HepG2 (cell line): Measurements from ENCODE around the gene GLRB. TPM values are rescaled to one million over a fixed set of nuclear protein-coding genes. Genes with fewer than 3 reads are reported as not detected.

Experiments
- ATAC-seq: fragments of 200-7000 bp; cut with Tn5 transposase; 3 replicates; pipeline ENCODE4 v1.9.1; 2020; ENCODE audit warnings: mild to moderate bottlenecking, moderate library complexity
- BruUV-seq: library from RNA; stranded (reverse); fragments of 400-500 nt; replicated peaks from 2 replicates; lab custom pipeline; 2021; lab: Mats Ljungman, UMichigan
- CTCF ChIA-PET: fragments of 300-600 bp; formaldehyde crosslinking; extraction: SDS; loops from one replicate; lab custom pipeline; 2021; ENCODE audit warnings: low total read pairs, inconsistent platforms, low intra/inter-chr PET ratio; lab: Yijun Ruan, JAX
- POLR2A ChIA-PET: fragments of 350-600 bp; sonication (Branson Sonifier 250); formaldehyde crosslinking; loops from one replicate; lab custom pipeline; 2020; ENCODE audit warnings: antibody characterized with exemption, inconsistent platforms; lab: Yijun Ruan, JAX
- DNase-seq: peaks from one replicate; pipeline ENCODE4 v3.0.0-alpha.2; 2015; ENCODE audit warnings: low spot score
- FAIRE-seq: peaks from 3 replicates; lab custom pipeline; 2011; peaks lifted over from hg19 to GRCh38; lab: Jason Lieb, UNC
- H2AFZ ChIP-seq: one replicate; pipeline ENCODE4 v1.6.1; 2011; ENCODE audit warnings: low read length, inconsistent platforms
- H3K27ac ChIP-seq: fragments of 300-600 bp; 3 replicates; pipeline ENCODE4 v1.8.0; 2011; ENCODE audit warnings: mixed run types, mild to moderate bottlenecking, mixed read lengths, low read length, inconsistent platforms; ENCODE audit not compliant: insufficient read depth; ENCODE audit errors: extremely low read length
- H3K27me3 ChIP-seq, 2 experiments: fragments of 200-600 bp in 1 of 2; 2 replicates in 1 of 2; 3 replicates in 1 of 2; pipeline versions ENCODE4 v1.6.0 to v1.8.0; 2011; ENCODE audit warnings: low read length in 2 of 2, mild to moderate bottlenecking in 2 of 2, moderate library complexity in 2 of 2, inconsistent platforms in 1 of 2; ENCODE audit not compliant: insufficient read depth in 2 of 2, control insufficient read depth in 1 of 2
- H3K36me3 ChIP-seq, 2 experiments: fragments of 200-600 bp in 1 of 2; replicated peaks in 1 of 2; 2 replicates in 1 of 2; 3 replicates in 1 of 2; pipeline versions ENCODE4 v1.5.1 to v1.8.0; 2011; ENCODE audit warnings: low read length in 2 of 2, inconsistent platforms in 1 of 2; ENCODE audit not compliant: insufficient read depth in 2 of 2, control insufficient read depth in 1 of 2
- H3K4me1 ChIP-seq: 2 replicates; pipeline ENCODE4 v1.5.1; 2012; ENCODE audit warnings: low read length, inconsistent platforms; ENCODE audit not compliant: insufficient read depth
- H3K4me2 ChIP-seq: 2 replicates; pipeline ENCODE4 v1.6.0; 2011; ENCODE audit warnings: low read depth, low read length, inconsistent platforms
- H3K4me3 ChIP-seq, 3 experiments: fragments of 200-600 bp in 1 of 3; sonication (generic), shearing (Covaris generic) in 1 of 3; replicated peaks in 1 of 3; 2 replicates each; pipeline ENCODE4 v1.5.1; 2011 to 2016; ENCODE audit warnings: low read length in 3 of 3, inconsistent platforms in 2 of 3, low read depth in 2 of 3, mild to moderate bottlenecking in 2 of 3, control low read depth in 1 of 3, mixed read lengths in 1 of 3; ENCODE audit not compliant: insufficient read depth in 1 of 3
- H3K79me2 ChIP-seq: one replicate; pipeline ENCODE4 v1.6.1; 2011; ENCODE audit warnings: low read length, inconsistent platforms; ENCODE audit not compliant: insufficient read depth
- H3K9ac ChIP-seq: 2 replicates; pipeline ENCODE4 v1.6.0; 2011; ENCODE audit warnings: mild to moderate bottlenecking, low read depth, low read length, inconsistent platforms; ENCODE audit not compliant: insufficient read depth
- H3K9me3 ChIP-seq: 2 replicates; pipeline ENCODE4 v1.5.1; 2012; ENCODE audit warnings: mild to moderate bottlenecking, low read length
- H4K20me1 ChIP-seq: 2 replicates; pipeline ENCODE4 v1.6.0; 2011; ENCODE audit warnings: inconsistent platforms, mild to moderate bottlenecking, low read length, moderate library complexity; ENCODE audit not compliant: insufficient read depth
- ARNT2 ChIP-seq: sonication (generic); formaldehyde crosslinking; IDR thresholded peaks from 2 replicates; pipeline ENCODE4 v1.8.0; 2022; ENCODE audit warnings: mild to moderate bottlenecking, low read depth, missing genetic modification reagents, moderate library complexity
- CBFB ChIP-seq: sonication (generic); formaldehyde crosslinking; IDR thresholded peaks from 2 replicates; pipeline ENCODE4 v1.4.0; 2020; ENCODE audit warnings: missing genetic modification reagents
- CBX1 ChIP-seq: IDR thresholded peaks from one replicate; pipeline ENCODE4 v1.6.1; 2016; ENCODE audit warnings: antibody characterized with exemption, low read depth
- PAWR ChIP-seq: sonication (generic); formaldehyde crosslinking; IDR thresholded peaks from 2 replicates; pipeline ENCODE4 v1.4.0; 2020; ENCODE audit warnings: missing genetic modification reagents, mild to moderate bottlenecking, borderline replicate concordance
- PHF5A ChIP-seq: IDR thresholded peaks from one replicate; pipeline ENCODE4 v1.6.1; 2018; ENCODE audit warnings: low read depth, missing genetic modification reagents; ENCODE audit not compliant: unreplicated experiment
- POGZ ChIP-seq: sonication (generic); formaldehyde crosslinking; IDR thresholded peaks from 2 replicates; pipeline ENCODE4 v1.4.0; 2020; ENCODE audit warnings: mild to moderate bottlenecking, missing genetic modification reagents
- SP1 ChIP-seq, 2 experiments: fragments of 450-650 bp in 1 of 2; sonication (generic) in 1 of 2; formaldehyde crosslinking in 1 of 2; IDR thresholded peaks; 2 replicates each; pipeline versions ENCODE4 v1.4.0 to v1.6.1; 2016 to 2020; ENCODE audit warnings: missing genetic modification reagents in 1 of 2
- TMF1 ChIP-seq: sonication (generic); formaldehyde crosslinking; IDR thresholded peaks from 2 replicates; pipeline ENCODE4 v1.8.1; 2022; ENCODE audit warnings: low read depth, missing genetic modification reagents
- ZBTB1 ChIP-seq: sonication (generic); formaldehyde crosslinking; IDR thresholded peaks from 2 replicates; pipeline ENCODE4 v1.4.0; 2020; ENCODE audit warnings: missing genetic modification reagents, borderline replicate concordance
- ZBTB20 ChIP-seq: sonication (generic); formaldehyde crosslinking; IDR thresholded peaks from 2 replicates; pipeline ENCODE4 v1.8.1; 2023; ENCODE audit warnings: missing genetic modification reagents, low read depth, mild to moderate bottlenecking, borderline replicate concordance
- ZFX ChIP-seq: sonication (generic); formaldehyde crosslinking; IDR thresholded peaks from 2 replicates; pipeline ENCODE4 v1.4.0; 2020; ENCODE audit warnings: mild to moderate bottlenecking, low read depth, missing genetic modification reagents, moderate library complexity
- ZNF333 ChIP-seq: sonication (generic); formaldehyde crosslinking; IDR thresholded peaks from 2 replicates; pipeline ENCODE4 v1.4.0; 2020; ENCODE audit warnings: mild to moderate bottlenecking, missing genetic modification reagents, borderline replicate concordance
- ZNF788 ChIP-seq: sonication (generic); formaldehyde crosslinking; IDR thresholded peaks from 2 replicates; pipeline ENCODE4 v1.5.0; 2020; ENCODE audit warnings: mild to moderate bottlenecking, missing genetic modification reagents, borderline replicate concordance
- WGBS: methylation state at CpG from one replicate; pipeline ENCODE4 v1.1.6; 2017; ENCODE audit warnings: low lambda C conversion rate; 5-methylcytosine and 5-hydroxymethylcytosine counted together
- in situ Hi-C: cut with HindIII; loops from 2 replicates; pipeline ENCODE4 v1.10.0; 2017; ENCODE audit warnings: low pct_unique_long_range_greater_than_20kb; ENCODE audit not compliant: extremely low pct_ligation_motif_present
- intact Hi-C: fragments of 100-400 bp; cut with micrococcal nuclease; formaldehyde crosslinking; loops from one replicate; pipeline ENCODE4 v1.10.0; 2022; ENCODE audit not compliant: unreplicated experiment
- polyA plus RNA-seq, 8 experiments: library from polyadenylated mRNA; depleted of rRNA in 3 of 8; stranded (reverse) in 7 of 8; unstranded in 1 of 8; fragments of >200 nt; fragmentation: Illumina TruSeq in 4 of 8; extraction: Trizol in 4 of 8; gene quantifications; 2 replicates each; pipeline versions ENCODE4 v1.2.1 to v1.2.3, GENCODE V29; 2011 to 2016; ENCODE audit warnings: low read depth in 4 of 8, missing spikeins in 1 of 8, mixed read lengths in 1 of 8; ENCODE audit not compliant: insufficient read depth in 1 of 8
- total RNA-seq, 5 experiments: library from RNA; depleted of rRNA; stranded (reverse); fragments of >200 nt; fragmentation: Illumina TruSeq; extraction: Trizol; gene quantifications; 2 replicates each; pipeline ENCODE4 v1.2.3, GENCODE V29; 2016; ENCODE audit warnings: low read depth in 1 of 5
- TF ChIP-seq, protein P1 (sequence below): sonication (generic); formaldehyde crosslinking; IDR thresholded peaks from 2 replicates; pipeline ENCODE4 v1.8.0; 2022; ENCODE audit warnings: missing genetic modification reagents, mild to moderate bottlenecking, moderate library complexity, borderline replicate concordance

Gene GLRB
- total and polyA plus RNA-seq, 2 of the 13 experiments (the other 11 are each of a cell fraction or from before 2014, with no cell fraction given), result 0.17 to 0.24 TPM

DNA sequence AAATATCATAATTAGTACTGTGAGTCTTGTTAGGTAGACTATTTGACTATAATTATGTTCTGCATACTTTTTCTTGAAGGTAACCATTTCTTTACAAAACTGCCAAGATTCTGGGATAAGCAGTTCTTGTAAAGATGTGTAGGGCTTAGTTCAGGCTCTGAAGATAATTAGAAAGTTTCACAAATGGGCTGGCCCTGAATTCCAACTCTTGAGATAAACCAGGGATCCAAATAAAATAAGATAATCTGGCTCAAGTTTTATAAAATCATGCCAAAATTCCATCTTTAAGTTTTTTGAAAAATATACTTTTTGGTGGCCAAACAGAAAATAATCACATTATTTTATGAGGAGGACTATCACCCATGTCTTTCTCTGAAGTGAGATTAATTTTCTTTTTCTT, 35.5 kb upstream of the GLRB start (continued):
- TF ChIP-seq, protein P1, sequence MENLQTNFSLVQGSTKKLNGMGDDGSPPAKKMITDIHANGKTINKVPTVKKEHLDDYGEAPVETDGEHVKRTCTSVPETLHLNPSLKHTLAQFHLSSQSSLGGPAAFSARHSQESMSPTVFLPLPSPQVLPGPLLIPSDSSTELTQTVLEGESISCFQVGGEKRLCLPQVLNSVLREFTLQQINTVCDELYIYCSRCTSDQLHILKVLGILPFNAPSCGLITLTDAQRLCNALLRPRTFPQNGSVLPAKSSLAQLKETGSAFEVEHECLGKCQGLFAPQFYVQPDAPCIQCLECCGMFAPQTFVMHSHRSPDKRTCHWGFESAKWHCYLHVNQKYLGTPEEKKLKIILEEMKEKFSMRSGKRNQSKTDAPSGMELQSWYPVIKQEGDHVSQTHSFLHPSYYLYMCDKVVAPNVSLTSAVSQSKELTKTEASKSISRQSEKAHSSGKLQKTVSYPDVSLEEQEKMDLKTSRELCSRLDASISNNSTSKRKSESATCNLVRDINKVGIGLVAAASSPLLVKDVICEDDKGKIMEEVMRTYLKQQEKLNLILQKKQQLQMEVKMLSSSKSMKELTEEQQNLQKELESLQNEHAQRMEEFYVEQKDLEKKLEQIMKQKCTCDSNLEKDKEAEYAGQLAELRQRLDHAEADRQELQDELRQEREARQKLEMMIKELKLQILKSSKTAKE (CRISPR knock-in tag), result no peak
- TF ChIP-seq ZBTB20 (CRISPR knock-in tag), result no peak
- TF ChIP-seq ARNT2 (CRISPR knock-in tag), result no peak
- TF ChIP-seq ZNF333 (CRISPR knock-in tag), result no peak
- no peak for TF ChIP-seq CBX1
- TF ChIP-seq PAWR (CRISPR knock-in tag), result no peak
- TF ChIP-seq ZNF788 (CRISPR knock-in tag), result no peak
- no peak for TF ChIP-seq ZFX

DNA sequence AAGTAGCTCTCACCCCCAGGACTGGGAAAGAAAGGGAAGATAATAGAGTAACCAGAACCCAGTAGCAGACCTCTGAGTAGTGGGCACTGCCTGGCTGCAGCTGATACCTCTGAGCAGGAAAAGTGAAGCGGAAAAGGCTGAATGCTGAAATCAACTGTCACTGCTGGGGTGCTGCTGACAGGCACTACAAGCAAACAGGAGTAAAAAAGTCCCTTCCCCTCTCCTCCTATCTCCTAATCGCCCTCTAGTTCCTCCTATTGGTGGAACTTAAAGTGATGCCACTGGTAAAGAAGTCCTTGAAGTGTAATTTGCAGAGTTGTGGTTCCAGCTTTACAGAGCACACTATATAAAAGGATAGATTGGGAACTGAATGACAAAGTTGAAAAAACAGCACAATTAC, 32.8 kb upstream of the GLRB start:
- H3K9me3 ChIP-seq, result no peaks in the 10 kb centered on the region
- no peaks in the 10 kb centered on the region for H3K36me3 ChIP-seq
- H3K79me2 ChIP-seq, result no peaks in the 10 kb centered on the region
- no peaks in the 10 kb centered on the region for H4K20me1 ChIP-seq
- intact Hi-C loops, result loop anchor here (10.0 kb wide), 1 partner anchor 368 kb away; no protein-coding TSS in a partner anchor
- no peak for FAIRE-seq
- no peak overlapping the region for H3K4me2 ChIP-seq
- CTCF ChIA-PET, result interaction anchor here (0.8 kb wide), 1 partner anchor 568 kb away, joined by 3 read pairs; no protein-coding TSS in a partner anchor
- 21% methylated on average over 2 of the region's 2 CpGs for WGBS
- peak; percentile 2 for DNase-seq
- no peak overlapping the region for H3K9ac ChIP-seq
- TF ChIP-seq TMF1 (CRISPR knock-in tag) (no peak), PHF5A (CRISPR knock-in tag) (no peak), SP1 (IDR thresholded peaks at IDR 0.05) (no peak), SP1 (CRISPR knock-in tag; IDR thresholded peaks at IDR 0.05) (no peak), ZBTB1 (CRISPR knock-in tag) (no peak), CBFB (CRISPR knock-in tag) (no peak), POGZ (no peak)
- TF ChIP-seq, all 625 proteins: peak for 0
- no peak for ATAC-seq
- POLR2A ChIA-PET, result no interaction called here
- Histone ChIP-seq H3K4me3 (no peak overlapping the region), H3K27me3 (no peaks in the 10 kb centered on the region), H2AFZ (no peak overlapping the region), H3K4me1 (no peaks in the 10 kb centered on the region), H3K27ac (no peak overlapping the region)
- BruUV-seq, result no TSS peak
- in situ Hi-C loops, result no loop called here
